Left forelimb (tissue), 1 donor: ENCODE data around the gene IRAK4.
"Not testable (repeated sequence)": the region's sequence is repeated elsewhere in the genome, so short reads cannot be mapped to it uniquely, and the experiment has no call there.

Experiments
- DNase-seq: peaks from one replicate; pipeline ENCODE4 v3.0.0-alpha.2; 2018; ENCODE audit warnings: low spot score

IRAK4 gene

DNA sequence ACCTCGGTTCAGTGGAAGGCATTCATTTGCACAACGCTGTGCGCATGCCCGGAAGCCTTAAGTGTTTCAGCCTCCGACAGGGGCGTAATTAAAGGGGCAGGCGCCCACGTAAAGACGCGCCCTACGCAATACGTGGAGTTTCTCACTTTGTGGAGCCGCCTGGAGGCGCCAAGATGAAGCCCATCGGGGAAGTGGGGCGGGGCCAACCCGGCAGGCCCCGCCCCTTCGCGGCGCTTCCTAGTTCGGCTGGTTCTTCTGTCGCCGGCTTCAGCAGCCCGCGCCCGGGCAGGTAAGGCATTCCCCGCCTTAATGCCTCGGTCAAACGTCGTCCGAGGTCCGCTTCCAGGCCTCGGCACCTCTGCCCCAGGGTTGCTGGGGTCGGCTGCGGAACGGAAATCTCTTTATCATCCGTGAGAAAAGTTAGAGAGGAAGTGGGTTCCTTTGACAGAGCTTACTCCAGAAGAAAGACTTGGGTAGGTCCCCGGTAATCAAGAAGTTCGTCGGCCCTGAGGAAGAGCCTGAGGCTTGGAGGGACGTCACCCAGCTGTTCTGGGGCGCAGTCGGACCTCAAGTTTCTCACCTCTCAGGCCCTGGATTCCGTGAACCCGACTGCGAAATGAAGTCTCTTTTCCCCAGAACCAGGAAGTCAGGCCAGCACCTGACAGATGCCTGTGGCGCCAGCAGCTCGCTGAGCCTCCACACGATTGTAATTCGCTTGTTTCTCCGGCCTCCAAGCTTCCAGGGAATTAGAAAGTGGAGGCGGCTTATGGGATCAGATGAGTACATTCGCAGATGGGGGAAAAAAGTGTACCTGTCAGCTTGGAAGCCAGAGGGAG lies at the start of gene IRAK4, which contains the start of gene PUS7L:
Gene IRAK4, plus strand, starts transcription at position 224 of the 836 bp plus-strand sequence. CDS start 9,161 bp downstream, outside the sequence.
Gene PUS7L, minus strand, starts transcription at position 63 of the 836 bp plus-strand sequence. CDS start 3,545 bp downstream, outside the sequence.
- peak; percentile 94 for DNase-seq

- no peak for DNase-seq
These were observed 47.4 kb upstream of the IRAK4 start for GRCh38 chr12:43711348-43711747.

GRCh38 chr12:43722621-43723020 lies 36.1 kb upstream of the IRAK4 start:
- DNase-seq = no peak

DNA sequence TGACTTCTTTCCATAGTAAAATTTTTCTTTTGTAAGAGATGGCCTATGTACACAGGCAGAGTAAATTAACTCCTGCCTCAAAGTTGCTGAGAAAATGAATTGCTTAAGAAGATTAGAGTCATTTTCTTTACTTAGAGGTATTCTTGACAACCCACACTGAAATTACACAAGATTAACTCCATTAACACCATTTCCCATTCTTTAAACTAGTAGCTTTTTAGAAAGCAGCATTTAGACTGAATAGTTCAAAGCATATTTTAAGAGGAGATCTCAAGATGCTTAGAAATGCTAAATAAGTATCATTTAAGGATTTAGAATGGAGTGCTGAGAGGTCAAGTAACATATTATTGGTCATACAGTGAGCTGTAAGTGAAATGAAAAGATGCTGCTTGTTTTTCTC lies 35.6 kb upstream of the IRAK4 start:
- no peak for DNase-seq

DNA sequence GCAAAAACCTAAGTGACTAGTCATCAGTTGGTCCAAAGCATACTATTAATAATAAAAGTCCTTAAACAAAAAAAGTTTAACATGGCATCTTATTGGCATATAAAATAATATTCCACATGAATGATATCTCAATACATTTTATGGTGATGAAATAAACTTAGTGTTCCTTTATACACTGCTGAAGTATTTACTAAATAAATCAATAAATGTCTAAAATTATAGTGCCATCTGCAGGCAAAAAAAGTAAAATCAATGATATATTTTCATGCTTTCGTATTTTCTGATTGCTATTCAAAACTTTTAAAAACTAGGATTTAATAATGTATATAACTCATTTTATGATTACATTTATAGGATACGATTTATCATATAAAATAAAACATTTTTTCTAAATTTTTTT lies 30.6 kb upstream of the IRAK4 start:
- DNase-seq = no peak

- no peak for DNase-seq
These were observed 30.1 kb upstream of the IRAK4 start for GRCh38 chr12:43728698-43729097.

DNA sequence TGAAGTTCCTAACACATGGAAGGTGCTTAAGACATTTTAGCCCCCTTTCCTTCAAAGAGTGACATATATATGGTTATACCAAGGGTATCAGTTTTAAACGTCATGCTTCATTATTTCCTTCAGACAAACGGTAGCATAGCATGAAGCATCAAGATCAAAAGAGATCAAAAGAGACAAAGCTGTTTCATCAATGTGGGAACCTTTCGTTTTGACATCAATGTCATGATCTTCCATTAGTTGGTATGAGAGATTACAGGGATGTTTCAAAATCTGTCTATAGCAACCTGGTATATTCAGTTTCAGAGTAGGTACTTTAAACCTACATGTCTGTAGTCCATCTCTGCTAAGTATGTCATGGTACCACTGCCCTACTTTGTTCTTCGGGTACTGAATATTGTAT lies 28.5 kb upstream of the IRAK4 start:
- no peak for DNase-seq

- DNase-seq = no peak
These were observed 25.1 kb upstream of the IRAK4 start for GRCh38 chr12:43733687-43734086.

DNA sequence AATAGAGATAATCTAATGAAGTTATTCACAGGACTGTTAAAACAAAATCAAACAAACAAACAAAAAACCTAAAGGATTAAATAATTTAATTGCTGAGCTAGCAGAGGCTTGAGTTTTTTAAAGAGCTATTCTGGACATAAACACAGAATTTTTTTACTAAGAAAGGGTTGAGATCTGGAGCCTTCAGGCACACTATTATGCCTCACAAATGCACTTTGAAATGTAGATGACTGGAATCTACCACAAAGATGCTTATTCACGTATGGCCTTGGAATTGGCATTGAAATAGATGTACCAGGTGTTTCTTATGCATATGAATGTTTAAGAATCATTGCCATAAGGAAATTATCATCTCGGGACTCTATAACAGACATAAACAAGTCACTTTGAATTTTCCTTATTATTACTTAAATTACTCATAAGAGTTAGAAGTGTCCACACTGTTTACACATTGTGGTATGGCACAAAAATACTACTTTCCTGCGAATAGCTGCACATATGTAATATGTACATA lies 21.8 kb upstream of the IRAK4 start:
- no peak for DNase-seq

- DNase-seq = no peak
These were observed 21.1 kb upstream of the IRAK4 start for GRCh38 chr12:43737646-43738045.

- DNase-seq = no peak
These were observed 18.1 kb upstream of the IRAK4 start for GRCh38 chr12:43740511-43741100.

- no peak for DNase-seq
These were observed 16.6 kb upstream of the IRAK4 start for GRCh38 chr12:43742106-43742505.

- no peak for DNase-seq
These were observed 13.9 kb upstream of the IRAK4 start for GRCh38 chr12:43744826-43745225.

DNA sequence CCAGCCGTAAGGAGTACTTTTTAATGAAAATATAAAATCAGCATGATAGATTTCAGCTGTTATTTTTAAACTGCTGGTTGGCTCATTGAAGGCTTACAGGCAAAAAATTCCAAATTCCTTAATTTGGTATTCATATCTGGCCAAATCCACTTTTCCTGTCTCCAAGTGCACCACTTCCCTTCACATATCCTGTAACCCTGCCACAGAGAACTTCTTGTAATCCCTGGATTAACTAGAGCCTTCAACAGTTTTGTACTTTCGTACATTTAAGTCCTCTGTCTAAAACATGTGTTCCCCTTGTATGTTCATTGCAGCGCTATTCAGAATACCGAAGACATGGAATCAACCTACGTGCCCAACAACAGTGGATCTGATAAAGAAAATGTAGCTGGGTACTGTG lies 9.7 kb upstream of the IRAK4 start:
- no peak for DNase-seq

- DNase-seq = no peak
These were observed 7.9 kb upstream of the IRAK4 start for GRCh38 chr12:43750814-43751213.

DNA sequence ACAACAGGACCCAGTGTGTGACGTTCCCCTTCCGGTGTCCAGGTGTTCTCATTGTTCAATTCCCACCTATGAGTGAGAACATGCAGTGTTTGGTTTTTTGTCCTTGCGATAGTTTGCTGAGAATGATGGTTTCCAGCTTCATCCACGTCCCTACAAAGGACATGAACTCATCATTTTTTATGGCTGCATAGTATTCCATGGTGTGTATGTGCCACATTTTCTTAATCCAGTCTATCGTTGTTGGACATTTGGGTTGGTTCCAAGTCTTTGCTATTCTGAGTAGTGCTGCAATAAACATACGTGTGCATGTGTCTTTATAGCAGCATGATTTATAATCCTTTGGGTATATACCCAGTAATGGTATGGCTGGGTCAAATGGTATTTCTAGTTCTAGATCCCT lies 7.4 kb upstream of the IRAK4 start:
- DNase-seq = not testable (repeated sequence)

DNA sequence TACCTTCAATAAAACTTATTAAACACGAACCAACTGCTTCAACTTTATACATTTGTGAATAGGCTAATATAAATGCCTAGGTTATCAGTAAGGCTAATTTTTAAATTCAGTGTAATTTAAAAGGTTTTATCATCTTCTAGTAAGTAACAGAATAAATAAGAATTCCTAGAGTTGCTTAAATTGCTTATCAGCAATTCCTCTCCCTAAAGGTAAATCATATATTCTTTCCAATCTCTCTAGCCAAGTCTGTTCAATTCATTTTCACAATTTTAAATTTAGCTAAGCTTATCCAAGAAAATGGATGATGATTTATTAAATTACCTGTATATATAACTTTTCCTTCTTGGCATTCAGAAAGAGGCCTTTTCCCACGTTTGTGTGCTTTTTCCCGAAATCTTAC lies 4.7 kb upstream of the IRAK4 start:
- DNase-seq = no peak

- DNase-seq = no peak
These were observed 464 bp upstream of the IRAK4 start for GRCh38 chr12:43758247-43758727.

DNA sequence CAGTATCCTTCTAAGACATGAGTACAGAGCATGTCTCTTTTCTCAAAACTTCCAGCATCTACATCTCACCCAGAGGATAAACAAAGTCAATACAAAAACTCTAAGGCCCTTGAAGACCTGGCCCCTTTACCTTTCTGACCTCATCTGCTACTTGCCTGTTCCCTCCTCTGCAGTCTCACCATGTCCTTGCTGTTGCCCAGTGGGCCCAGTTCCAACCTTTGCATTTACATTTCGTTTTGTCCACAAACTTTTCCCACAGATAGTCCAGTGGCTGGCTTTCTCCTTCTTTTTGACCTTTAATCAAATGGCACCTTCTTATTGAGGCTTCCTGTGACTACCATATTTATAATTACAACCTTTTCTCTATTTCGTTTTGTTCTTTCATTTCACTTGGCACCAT lies 1.6 kb downstream of the IRAK4 start:
- DNase-seq = no peak

DNA sequence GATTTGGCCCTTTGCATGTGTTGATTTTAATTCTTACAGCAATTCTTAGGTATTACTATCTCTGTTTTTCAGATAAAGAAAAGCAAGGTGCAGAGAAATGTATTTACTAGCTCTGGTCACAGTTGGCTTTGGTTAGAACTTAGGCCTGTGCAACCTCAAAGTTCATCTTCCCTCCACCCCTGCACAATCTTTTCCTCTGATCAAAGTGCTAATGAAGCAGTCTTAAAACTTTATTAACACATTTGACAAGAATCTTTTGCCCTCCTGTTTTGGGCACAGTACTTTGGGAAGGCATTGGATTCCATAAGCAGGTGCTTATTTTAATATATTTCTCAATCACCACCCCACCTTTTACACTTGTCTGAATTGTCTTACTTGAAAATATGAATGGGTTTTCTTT lies 2.7 kb downstream of the IRAK4 start:
- DNase-seq = no peak

DNA sequence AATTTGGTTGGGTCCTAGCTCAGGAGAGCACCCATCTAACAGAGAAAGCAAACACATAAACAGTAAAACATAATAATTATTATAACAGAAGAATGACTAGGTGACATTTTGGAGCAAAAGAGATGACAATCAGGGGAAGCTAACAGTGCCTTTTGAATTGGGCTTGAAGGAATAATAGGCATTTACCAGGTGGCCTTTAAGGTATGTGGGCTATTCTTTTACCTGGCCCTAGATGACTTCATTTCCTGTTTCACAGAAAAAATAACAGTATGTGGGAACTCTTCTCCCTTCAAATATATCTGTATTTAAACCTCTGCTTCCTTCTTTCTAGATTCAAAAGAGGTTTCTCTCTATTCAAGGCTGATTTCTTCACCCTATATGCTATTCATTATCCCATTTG lies 3.8 kb downstream of the IRAK4 start:
- DNase-seq = no peak

- DNase-seq = no peak
These were observed 5.0 kb downstream of the IRAK4 start for GRCh38 chr12:43763769-43764168.

DNA sequence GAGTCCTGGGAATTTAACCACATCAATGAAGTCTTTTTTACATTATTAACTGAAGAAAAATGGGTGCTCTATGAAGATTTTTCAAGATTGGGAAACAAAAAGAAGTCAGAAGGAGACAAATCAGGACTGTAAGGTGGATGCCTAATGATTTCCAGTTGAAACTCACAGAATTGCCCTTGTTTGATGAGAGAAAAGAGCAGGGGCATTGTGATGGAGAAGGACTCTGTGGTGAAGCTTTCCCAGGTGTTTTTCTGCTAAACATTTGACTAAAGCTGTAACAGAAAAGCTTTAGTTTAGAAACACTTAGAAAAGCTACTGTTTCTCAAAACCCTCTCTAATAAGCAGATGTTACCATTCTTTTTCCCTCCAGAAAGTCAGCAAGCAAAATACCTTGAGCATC lies 5.8 kb downstream of the IRAK4 start:
- no peak for DNase-seq
